ENCODE measurements around the gene ADAMTSL5.
"Not testable (repeated sequence)": the region's sequence is repeated elsewhere in the genome, so short reads cannot be mapped to it uniquely, and the experiment has no call there.

The ADAMTSL5 gene

GRCh38 chr19:1512671-1513498 lies at the start of gene ADAMTSL5:
ADAMTSL5 (minus strand) TSS chr19:1513019; CDS start chr19:1510943, 2,076 bp downstream.
- DNase-seq (ENCODE audit: low read depth in 2 of 2): peak; percentile 16 to 32

- DNase-seq (ENCODE audit: low read depth in 2 of 2): no peak
Observed at GRCh38 chr19:1561236-1561842, 48.5 kb upstream of the ADAMTSL5 start.

- no peak for DNase-seq (ENCODE audit: low read depth in 2 of 2)
Observed at GRCh38 chr19:1560286-1560882, 47.6 kb upstream of the ADAMTSL5 start.

GRCh38 chr19:1558552-1558951 lies 45.7 kb upstream of the ADAMTSL5 start:
- DNase-seq (ENCODE audit: low read depth in 2 of 2): no peak

GRCh38 chr19:1556390-1557070 lies 43.7 kb upstream of the ADAMTSL5 start:
- DNase-seq (ENCODE audit: low read depth in 2 of 2): no peak

GRCh38 chr19:1555487-1556389 lies 42.9 kb upstream of the ADAMTSL5 start:
- DNase-seq (ENCODE audit: low read depth in 2 of 2): no peak

- DNase-seq (ENCODE audit: low read depth in 2 of 2): no peak
Observed at GRCh38 chr19:1554968-1555367, 42.1 kb upstream of the ADAMTSL5 start.

- DNase-seq (ENCODE audit: low read depth in 2 of 2): no peak
Observed at GRCh38 chr19:1553415-1553814, 40.6 kb upstream of the ADAMTSL5 start.

GRCh38 chr19:1551068-1552040 lies 38.5 kb upstream of the ADAMTSL5 start:
- DNase-seq (ENCODE audit: low read depth in 2 of 2): no peak

GRCh38 chr19:1549332-1549945 lies 36.6 kb upstream of the ADAMTSL5 start:
- no peak for DNase-seq (ENCODE audit: low read depth in 2 of 2)

GRCh38 chr19:1540365-1540925 lies 27.6 kb upstream of the ADAMTSL5 start:
- no peak for DNase-seq (ENCODE audit: low read depth in 2 of 2)

GRCh38 chr19:1539749-1540148 lies 26.9 kb upstream of the ADAMTSL5 start:
- DNase-seq (ENCODE audit: low read depth in 2 of 2): not testable (repeated sequence)

GRCh38 chr19:1538978-1539377 lies 26.2 kb upstream of the ADAMTSL5 start:
- DNase-seq (ENCODE audit: low read depth in 2 of 2): no peak

- DNase-seq (ENCODE audit: low read depth in 2 of 2): not testable (repeated sequence)
Observed at GRCh38 chr19:1535699-1536098, 22.9 kb upstream of the ADAMTSL5 start.

GRCh38 chr19:1534972-1535371 lies 22.2 kb upstream of the ADAMTSL5 start:
- DNase-seq (ENCODE audit: low read depth in 2 of 2): no peak

GRCh38 chr19:1533510-1534150 lies 20.8 kb upstream of the ADAMTSL5 start:
- DNase-seq (ENCODE audit: low read depth in 2 of 2): no peak

- no peak for DNase-seq (ENCODE audit: low read depth in 2 of 2)
Observed at GRCh38 chr19:1532003-1532402, 19.2 kb upstream of the ADAMTSL5 start.

GRCh38 chr19:1531587-1531986 lies 18.8 kb upstream of the ADAMTSL5 start:
- no peak for DNase-seq (ENCODE audit: low read depth in 2 of 2)

- not testable (repeated sequence) for DNase-seq (ENCODE audit: low read depth in 2 of 2)
Observed at GRCh38 chr19:1530856-1531255, 18.0 kb upstream of the ADAMTSL5 start.

Data from stimulated activated CD4-positive, alpha-beta T cell treated with anti-CD3 and anti-CD28 coated beads, Interleukin-1b, Interleukin-23, amount 100 ng/mL, for 1 hour (primary cell).